Measurements from ENCODE around the gene JHY. TPM values are rescaled to one million over a fixed set of nuclear protein-coding genes. Genes with fewer than 3 reads are reported as not detected.
A peak's percentile ranks its signal among the peaks of the same experiment; 100 is the strongest.

Gene JHY
- total and polyA plus RNA-seq, 2 of the 4 experiments (the other 2 are of a cell fraction) = 0.51 to 0.54 TPM

DNA sequence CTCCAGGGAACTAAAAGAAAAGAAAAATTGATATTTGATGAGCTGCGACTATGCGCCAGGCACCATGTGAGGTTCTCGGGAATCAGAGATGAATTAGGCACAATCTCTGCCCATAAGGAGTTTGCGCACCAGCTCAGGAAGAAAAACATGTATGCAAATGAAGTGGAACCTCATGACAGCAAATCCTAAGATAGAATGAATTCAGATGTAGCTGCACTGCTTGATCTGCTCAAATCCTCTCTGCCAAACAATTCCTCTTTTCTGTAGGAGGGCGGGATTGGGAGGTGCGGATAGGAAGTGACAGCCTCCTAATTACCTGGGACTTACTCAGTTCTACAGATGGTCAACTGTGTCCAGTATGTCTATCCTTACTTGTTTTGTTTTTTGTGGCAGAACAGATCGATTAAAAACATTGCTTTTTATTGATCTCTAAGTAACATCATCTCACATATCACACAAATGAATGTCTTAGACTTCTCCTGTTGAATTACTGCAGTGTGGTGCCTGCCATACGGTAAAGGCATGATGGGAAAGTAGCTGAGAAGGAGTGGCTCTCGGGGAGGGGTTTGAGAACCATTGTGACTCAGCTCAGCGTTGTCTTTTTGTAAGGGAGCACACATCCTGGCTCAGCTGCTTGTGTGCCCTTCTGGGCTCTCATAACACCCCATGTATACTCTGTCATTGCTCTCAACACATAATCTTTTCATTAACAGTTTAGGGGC is 30.3 kb upstream of the JHY start:
- no peak overlapping the region for H4K5ac ChIP-seq (ENCODE audit: low read depth, low read length)
- no peaks in the 10 kb centered on the region for H4K20me1 ChIP-seq (ENCODE audit: insufficient read depth, low read length)
- no peak overlapping the region for H3K9ac ChIP-seq (ENCODE audit: low read depth, low read length)
- H2BK5ac ChIP-seq (ENCODE audit: low read depth, low read length, poor library complexity, severe bottlenecking) = no peak overlapping the region
- H3K4me2 ChIP-seq (ENCODE audit: low read depth, low read length) = no peak overlapping the region
- no peak for ATAC-seq (ENCODE audit: low read depth)
- H3K23ac ChIP-seq (ENCODE audit: low read depth, low read length) = no peak overlapping the region
- no peak overlapping the region for H3K27ac ChIP-seq (ENCODE audit: insufficient read depth, low read length)
- H2AFZ ChIP-seq (replicated peaks; ENCODE audit: low read length, poor library complexity) = no peak overlapping the region
- ChIA-PET POLR2A (ENCODE audit: unreplicated experiment) (no interaction called here), CTCF (interaction anchor here (0.6 to 4.9 kb wide), 6 partner anchors 42 to 223 kb away, joined by 3 to 39 read pairs (median 5); no protein-coding TSS in a partner anchor)
- 79% methylated on average over 4 of the region's 10 CpGs; no CpG with 5 or more reads in 1 of the 2 experiments for WGBS, 2 experiments (ENCODE audit: extremely low coverage in 2 of 2, insufficient read length in 1 of 2)
- H2BK20ac ChIP-seq (ENCODE audit: low read depth, low read length) = no peak overlapping the region
- H4K8ac ChIP-seq (ENCODE audit: low read depth in 2 of 2, low read length in 2 of 2) = no peak overlapping the region
- H3K27me3 ChIP-seq (ENCODE audit: control insufficient read depth, insufficient read depth, low read length) = no peaks in the 10 kb centered on the region
- H2BK15ac ChIP-seq (ENCODE audit: low read depth, low read length) = no peak overlapping the region
- dilution Hi-C loops (cut with HindIII; ENCODE audit: low sequenced_read_pairs, unreplicated experiment) (loop anchor here (25.0 kb wide), 1 partner anchor 185 kb away; no protein-coding TSS in a partner anchor), intact Hi-C loops (cut with micrococcal nuclease) (loop anchor here (5.0 kb wide), 1 partner anchor 70 kb away; no protein-coding TSS in a partner anchor), in situ Hi-C loops (cut with MboI; ENCODE audit: low sequenced_read_pairs) (loop anchor here (5.0 to 25.0 kb wide), 3 partner anchors 55 to 410 kb away; no protein-coding TSS in a partner anchor)
- no peaks in the 10 kb centered on the region for H3K79me1 ChIP-seq (ENCODE audit: low read depth in 1 of 2, low read length in 2 of 2)
- H3K9me1 ChIP-seq (ENCODE audit: insufficient read depth, low read length) = no peaks in the 10 kb centered on the region
- no peak overlapping the region for H2AK9ac ChIP-seq (replicated peaks; ENCODE audit: low read depth, low read length, poor library complexity)
- H3K4ac ChIP-seq (ENCODE audit: low read depth, low read length) = no peak overlapping the region
- no peak overlapping the region for H3K56ac ChIP-seq (ENCODE audit: extremely low read depth, insufficient read depth, low read length)
- no peak overlapping the region for H3K4me3 ChIP-seq (ENCODE audit: insufficient read depth, low read depth, low read length)
- no peak overlapping the region for H3K18ac ChIP-seq (ENCODE audit: low read depth, low read length)
- H3K14ac ChIP-seq (replicated peaks; ENCODE audit: low read depth, low read length) = no peak overlapping the region; the same call in 1 of the 2 replicates
- no peak overlapping the region for H2AK5ac ChIP-seq (ENCODE audit: low read depth, low read length)
- H3K36me3 ChIP-seq (ENCODE audit: control insufficient read depth, insufficient read depth, low read length) = no peaks in the 10 kb centered on the region
- no peak overlapping the region for H2BK120ac ChIP-seq (ENCODE audit: low read depth, low read length)
- no peaks in the 10 kb centered on the region for H3K9me3 ChIP-seq (ENCODE audit: control insufficient read depth, insufficient read depth, low read length)
- peak; percentile 53 for DNase-seq
- BruUV-seq (replicated peaks) = no TSS peak
- H4K91ac ChIP-seq (ENCODE audit: insufficient read depth, low read depth, low read length) = no peak overlapping the region
- H3K4me1 ChIP-seq (ENCODE audit: control insufficient read depth, insufficient read depth, low read length) = peaks cover 4% of the 10 kb centered on the region
- TF ChIP-seq RCOR1 (IDR thresholded peaks at IDR 0.05; ENCODE audit: insufficient replicate concordance, low read length) (no peak), CHD1 (IDR thresholded peaks at IDR 0.05; ENCODE audit: low read depth, low read length) (no peak), USF2 (IDR thresholded peaks at IDR 0.05; ENCODE audit: low read depth, low read length) (no peak), RFX5 (IDR thresholded peaks at IDR 0.05; ENCODE audit: low read depth, low read length) (no peak), RAD21 (IDR thresholded peaks at IDR 0.05; ENCODE audit: low read length) (no peak), NFE2L2 (IDR thresholded peaks at IDR 0.05; ENCODE audit: low read depth, low read length) (no peak), SMC3 (IDR thresholded peaks at IDR 0.05; ENCODE audit: low read depth, low read length) (no peak), MAFK (IDR thresholded peaks at IDR 0.05; ENCODE audit: low read depth, low read length) (no peak), BHLHE40 (IDR thresholded peaks at IDR 0.05; ENCODE audit: low read depth, low read length) (no peak), MAZ (IDR thresholded peaks at IDR 0.05; ENCODE audit: borderline replicate concordance, low read depth, low read length) (no peak), FOS (IDR thresholded peaks at IDR 0.05; ENCODE audit: low read depth, low read length) (no peak), MXI1 (IDR thresholded peaks at IDR 0.05; ENCODE audit: borderline replicate concordance, low read depth, low read length) (no peak), POLR2A (IDR thresholded peaks at IDR 0.05; ENCODE audit: low read depth, low read length) (no peak)
- TF ChIP-seq, protein P1, sequence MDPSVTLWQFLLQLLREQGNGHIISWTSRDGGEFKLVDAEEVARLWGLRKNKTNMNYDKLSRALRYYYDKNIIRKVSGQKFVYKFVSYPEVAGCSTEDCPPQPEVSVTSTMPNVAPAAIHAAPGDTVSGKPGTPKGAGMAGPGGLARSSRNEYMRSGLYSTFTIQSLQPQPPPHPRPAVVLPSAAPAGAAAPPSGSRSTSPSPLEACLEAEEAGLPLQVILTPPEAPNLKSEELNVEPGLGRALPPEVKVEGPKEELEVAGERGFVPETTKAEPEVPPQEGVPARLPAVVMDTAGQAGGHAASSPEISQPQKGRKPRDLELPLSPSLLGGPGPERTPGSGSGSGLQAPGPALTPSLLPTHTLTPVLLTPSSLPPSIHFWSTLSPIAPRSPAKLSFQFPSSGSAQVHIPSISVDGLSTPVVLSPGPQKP (IDR thresholded peaks at IDR 0.05; ENCODE audit: borderline replicate concordance, low read depth, low read length) = no peak
- TF ChIP-seq, protein P2, sequence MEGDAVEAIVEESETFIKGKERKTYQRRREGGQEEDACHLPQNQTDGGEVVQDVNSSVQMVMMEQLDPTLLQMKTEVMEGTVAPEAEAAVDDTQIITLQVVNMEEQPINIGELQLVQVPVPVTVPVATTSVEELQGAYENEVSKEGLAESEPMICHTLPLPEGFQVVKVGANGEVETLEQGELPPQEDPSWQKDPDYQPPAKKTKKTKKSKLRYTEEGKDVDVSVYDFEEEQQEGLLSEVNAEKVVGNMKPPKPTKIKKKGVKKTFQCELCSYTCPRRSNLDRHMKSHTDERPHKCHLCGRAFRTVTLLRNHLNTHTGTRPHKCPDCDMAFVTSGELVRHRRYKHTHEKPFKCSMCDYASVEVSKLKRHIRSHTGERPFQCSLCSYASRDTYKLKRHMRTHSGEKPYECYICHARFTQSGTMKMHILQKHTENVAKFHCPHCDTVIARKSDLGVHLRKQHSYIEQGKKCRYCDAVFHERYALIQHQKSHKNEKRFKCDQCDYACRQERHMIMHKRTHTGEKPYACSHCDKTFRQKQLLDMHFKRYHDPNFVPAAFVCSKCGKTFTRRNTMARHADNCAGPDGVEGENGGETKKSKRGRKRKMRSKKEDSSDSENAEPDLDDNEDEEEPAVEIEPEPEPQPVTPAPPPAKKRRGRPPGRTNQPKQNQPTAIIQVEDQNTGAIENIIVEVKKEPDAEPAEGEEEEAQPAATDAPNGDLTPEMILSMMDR (conservative IDR thresholded peaks at IDR 0.05; ENCODE audit: low read depth, low read length) = no peak
